GM19328 (cell line): ENCODE results near the gene TEX14.
"Not testable (repeated sequence)": the region's sequence is repeated elsewhere in the genome, so short reads cannot be mapped to it uniquely, and the experiment has no call there.

Source experiments
- ATAC-seq: cut with Tn5 transposase; IDR thresholded peaks from one replicate; pipeline ENCODE4 v1.9.1; 2021; ENCODE audit warnings: mild to moderate bottlenecking, moderate library complexity; ENCODE audit not compliant: unreplicated experiment

TEX14 gene

GRCh38 chr17:58692239-58693055 is 602 bp upstream of the TEX14 start, which contains the start of gene RAD51C:
Gene RAD51C (plus strand): TSS chr17:58692602. CDS start chr17:58692644, 42 bp downstream.
- ATAC-seq, result peak; percentile 97

- ATAC-seq, result not testable (repeated sequence)
Observed at GRCh38 chr17:58690033-58690432, 1.8 kb downstream of the TEX14 start.

- ATAC-seq, result no peak
Observed at GRCh38 chr17:58688521-58688920, 3.3 kb downstream of the TEX14 start.

- no peak for ATAC-seq
Observed at GRCh38 chr17:58686980-58687379, 4.9 kb downstream of the TEX14 start.

- not testable (repeated sequence) for ATAC-seq
Observed at GRCh38 chr17:58684462-58684861, 7.4 kb downstream of the TEX14 start.

- ATAC-seq, result no peak
Observed at GRCh38 chr17:58684003-58684402, 7.8 kb downstream of the TEX14 start.

- no peak for ATAC-seq
Observed at GRCh38 chr17:58680038-58680369, 11.8 kb downstream of the TEX14 start.

- ATAC-seq, result no peak
Observed at GRCh38 chr17:58679263-58680037, 12.4 kb downstream of the TEX14 start.

- ATAC-seq, result not testable (repeated sequence)
Observed at GRCh38 chr17:58678287-58678686, 13.6 kb downstream of the TEX14 start.

- ATAC-seq, result no peak
Observed at GRCh38 chr17:58677194-58677880, 14.5 kb downstream of the TEX14 start.

- ATAC-seq, result no peak
Observed at GRCh38 chr17:58671969-58672368, 19.9 kb downstream of the TEX14 start.

- no peak for ATAC-seq
Observed at GRCh38 chr17:58669853-58670252, 22.0 kb downstream of the TEX14 start.

GRCh38 chr17:58668598-58668935 is 23.3 kb downstream of the TEX14 start:
- no peak for ATAC-seq

- no peak for ATAC-seq
Observed at GRCh38 chr17:58667934-58668597, 23.8 kb downstream of the TEX14 start.

GRCh38 chr17:58666858-58667267 is 25.0 kb downstream of the TEX14 start:
- ATAC-seq, result no peak

- no peak for ATAC-seq
Observed at GRCh38 chr17:58665946-58666857, 25.6 kb downstream of the TEX14 start.

GRCh38 chr17:58664302-58664701 is 27.5 kb downstream of the TEX14 start:
- ATAC-seq, result no peak

GRCh38 chr17:58661499-58661898 is 30.3 kb downstream of the TEX14 start:
- no peak for ATAC-seq

GRCh38 chr17:58660621-58661020 is 31.2 kb downstream of the TEX14 start:
- no peak for ATAC-seq

GRCh38 chr17:58659714-58660084 is 32.1 kb downstream of the TEX14 start:
- not testable (repeated sequence) for ATAC-seq
